ENCODE measurements around the gene HOXA5.

DNA sequence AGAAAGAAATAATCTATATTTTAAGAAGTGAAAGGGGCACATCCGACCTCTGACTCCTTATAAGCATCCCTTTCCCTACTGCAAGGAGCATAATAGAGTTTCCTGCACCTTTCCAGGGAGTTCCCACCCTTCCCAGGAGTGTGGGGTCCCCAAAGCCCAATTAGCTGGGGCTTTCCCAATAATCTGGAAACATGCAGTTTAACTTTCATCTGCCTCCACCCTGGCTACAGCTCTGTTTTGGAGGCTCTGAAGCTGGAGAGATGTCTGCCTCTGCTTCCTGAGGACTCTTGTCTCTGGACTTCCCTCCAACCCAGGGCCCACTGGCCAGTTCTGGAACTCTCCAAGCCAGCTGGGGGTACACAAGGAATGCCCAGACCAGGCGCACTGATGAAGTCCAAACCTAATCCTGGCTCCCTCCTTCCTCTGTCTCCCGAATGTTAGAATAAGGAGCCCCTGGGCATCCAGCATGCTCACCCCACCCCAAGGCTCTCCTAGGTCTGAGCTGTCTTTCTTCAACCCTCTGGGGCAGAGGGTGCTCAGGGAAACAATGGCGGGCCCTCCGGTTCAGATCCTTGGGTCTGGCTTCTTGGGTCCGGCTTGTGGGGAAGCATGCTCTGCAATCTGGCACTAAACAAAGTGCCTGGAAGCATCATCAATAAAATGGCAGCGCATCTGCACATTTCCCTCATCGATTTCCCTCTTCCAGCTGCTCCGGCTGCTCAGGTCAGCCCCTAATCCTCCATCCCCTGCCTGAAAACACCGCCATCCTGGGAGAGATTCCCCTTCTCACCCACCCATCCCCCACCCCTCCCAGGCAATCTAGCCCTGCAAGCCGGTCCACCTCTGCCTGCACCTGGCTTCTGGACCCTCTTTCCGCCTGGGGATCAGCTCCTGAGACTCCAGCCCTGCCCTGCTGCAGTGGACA is 26.3 kb downstream of the HOXA5 start:
- no peak for TF ChIP-seq CTCF (IDR thresholded peaks at IDR 0.05)
- no peak for TF ChIP-seq POLR2A (IDR thresholded peaks at IDR 0.05)
- no peak for TF ChIP-seq EP300 (IDR thresholded peaks at IDR 0.05)
- no peak for TF ChIP-seq POLR2AphosphoS5 (IDR thresholded peaks at IDR 0.05)
